Transverse colon (tissue), 4 donors: ENCODE data around the gene HIPK2. TPM values are rescaled to one million over a fixed set of nuclear protein-coding genes. Genes with fewer than 3 reads are reported as not detected.

Source experiments
- DNase-seq: peaks from one replicate; pipeline ENCODE4 v3.0.0-alpha.2; 2019
- H3K27ac ChIP-seq, 4 donors: fragments of 200-600 bp; sonication (generic); 2 replicates each; pipeline ENCODE4 v1.5.1; 2016 to 2018; ENCODE audit warnings: inconsistent platforms in 4 of 4
- H3K27me3 ChIP-seq: fragments of 200-600 bp; sonication (generic); 2 replicates; pipeline ENCODE4 v1.5.1; 2017; ENCODE audit warnings: inconsistent platforms
- H3K36me3 ChIP-seq, 4 donors: fragments of 200-600 bp; sonication (generic); 2 replicates each; pipeline ENCODE4 v1.5.1; 2017 to 2019; ENCODE audit warnings: inconsistent platforms in 4 of 4
- H3K4me1 ChIP-seq, 4 donors: fragments of 200-600 bp; sonication (generic); 2 replicates each; pipeline ENCODE4 v1.5.1; 2017 to 2020; ENCODE audit warnings: inconsistent platforms in 4 of 4
- H3K4me3 ChIP-seq, 4 donors: fragments of 200-600 bp; sonication (generic); 1 replicate in 1 of 4; 2 replicates in 3 of 4; pipeline versions ENCODE4 v1.5.1 to v1.6.1; 2017 to 2019; ENCODE audit warnings: inconsistent platforms in 4 of 4
- H3K9me3 ChIP-seq, 2 donors: fragments of 200-600 bp; sonication (generic); 2 replicates each; pipeline ENCODE4 v1.5.1; 2017 to 2019; ENCODE audit warnings: inconsistent platforms in 2 of 2
- CTCF ChIP-seq, 5 experiments: fragments of 200-600 bp in 3 of 5; fragments of 450-650 bp in 2 of 5; sonication (generic) in 3 of 5; IDR thresholded peaks; 1 replicate in 2 of 5; 2 replicates in 3 of 5; pipeline ENCODE4 v1.5.1; 2016 to 2017; ENCODE audit warnings: antibody characterized with exemption in 5 of 5, inconsistent platforms in 3 of 5, mild to moderate bottlenecking in 2 of 5, moderate library complexity in 1 of 5
- EP300 ChIP-seq: sonication (generic); formaldehyde crosslinking; IDR thresholded peaks from one replicate; pipeline ENCODE4 v1.6.1; 2017; ENCODE audit warnings: antibody characterized with exemption, low read depth
- POLR2A ChIP-seq: fragments of 450-650 bp; IDR thresholded peaks from one replicate; pipeline ENCODE4 v1.6.1; 2016; ENCODE audit warnings: antibody characterized with exemption, mild to moderate bottlenecking, moderate library complexity
- POLR2AphosphoS5 ChIP-seq, 3 donors: sonication (generic); formaldehyde crosslinking; IDR thresholded peaks; one replicate each; pipeline ENCODE4 v1.6.1; 2016; ENCODE audit warnings: antibody characterized with exemption in 3 of 3
- WGBS, 2 donors: methylation state at CpG; one replicate each; pipeline ENCODE4 v1.1.5; 2018; ENCODE audit warnings: low coverage in 1 of 2; 5-methylcytosine and 5-hydroxymethylcytosine counted together
- in situ Hi-C, 4 donors: fragments of 200-750 bp; cut with MboI; loops; one replicate each; pipeline versions ENCODE4 v1.15.0 to v1.15.1; 2017; ENCODE audit warnings: low sequenced_read_pairs in 3 of 4, low pct_ligation_motif_present in 1 of 4, low pct_unique_long_range_greater_than_20kb in 1 of 4
- intact Hi-C: fragments of 100-400 bp; cut with DNase I; formaldehyde crosslinking; loops from one replicate; pipeline ENCODE4 v1.15.1; 2023; ENCODE audit warnings: low total_unique reads
- total RNA-seq, 4 donors: library from RNA; depleted of rRNA; stranded (reverse); fragments of >200 nt; gene quantifications; one replicate each; pipeline ENCODE4 v1.1.0, GENCODE V29; 2016

The HIPK2 gene
- total RNA-seq, 4 donors from 2014 or later, result 27.3 to 40.3 (median 33.6) TPM

DNA sequence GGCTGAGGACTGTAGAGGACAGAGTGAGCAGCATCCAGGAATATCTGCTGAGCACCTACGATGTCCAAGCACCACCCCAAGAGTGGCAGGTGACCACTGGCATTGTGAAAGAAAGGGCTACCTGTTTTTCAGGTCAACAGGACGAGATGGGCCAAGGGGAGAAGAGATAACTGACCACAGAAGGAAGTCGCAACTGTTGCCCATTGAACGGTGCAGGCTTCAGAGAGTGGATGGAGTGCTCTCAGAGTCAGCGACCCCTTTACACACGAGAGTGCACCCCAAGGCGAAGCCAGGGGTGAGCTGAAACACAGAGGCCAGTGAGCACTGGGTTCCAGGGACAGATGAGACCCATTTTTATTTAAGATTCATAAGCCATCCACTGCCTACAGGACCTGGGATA, 42.3 kb downstream of the HIPK2 start:
- Histone ChIP-seq H3K4me1 (peaks cover 38 to 64% (median 50%) of the 10 kb centered on the region in 4 donors), H3K27ac (peak overlapping the region; percentile 0 to 6 (median 5)), H3K4me3 (no peak overlapping the region), H3K9me3 (no peaks in the 10 kb centered on the region), H3K27me3 (no peaks in the 10 kb centered on the region), H3K36me3 (no peaks in the 10 kb centered on the region)
- no peak for DNase-seq
- in situ Hi-C loops, result no loop called here
- intact Hi-C loops, result no loop called here
- 83 to 95% methylated on average over 1 to 7 of the region's 7 CpGs for WGBS, 2 donors
- TF ChIP-seq POLR2AphosphoS5 (IDR thresholded peaks at IDR 0.05), result no peak

- intact Hi-C loops, result no loop called here
- in situ Hi-C loops, result no loop called here
- no peaks in the 10 kb centered on the region for H3K9me3 ChIP-seq
- 83% methylated on average over 2 of the region's 2 CpGs; no CpG with 5 or more reads in 1 of the 2 donors for WGBS, 2 donors
- no peaks in the 10 kb centered on the region for H3K27me3 ChIP-seq
- peak overlapping the region in 2 of 4 donors; percentile 30 to 38 for H3K27ac ChIP-seq
- no peak overlapping the region for H3K4me3 ChIP-seq
- H3K4me1 ChIP-seq, result peaks cover 39 to 57% (median 45%) of the 10 kb centered on the region in 4 donors
- peak; percentile 89 for TF ChIP-seq EP300
- TF ChIP-seq CTCF (IDR thresholded peaks at IDR 0.05), result no peak
- peak in 2 of 3 donors; percentile 41 to 60 for TF ChIP-seq POLR2AphosphoS5 (IDR thresholded peaks at IDR 0.05)
- no peaks in the 10 kb centered on the region for H3K36me3 ChIP-seq
- DNase-seq, result peak; percentile 7
Measured at GRCh38 chr7:139734395-139734794, 43.4 kb downstream of the HIPK2 start.

DNA sequence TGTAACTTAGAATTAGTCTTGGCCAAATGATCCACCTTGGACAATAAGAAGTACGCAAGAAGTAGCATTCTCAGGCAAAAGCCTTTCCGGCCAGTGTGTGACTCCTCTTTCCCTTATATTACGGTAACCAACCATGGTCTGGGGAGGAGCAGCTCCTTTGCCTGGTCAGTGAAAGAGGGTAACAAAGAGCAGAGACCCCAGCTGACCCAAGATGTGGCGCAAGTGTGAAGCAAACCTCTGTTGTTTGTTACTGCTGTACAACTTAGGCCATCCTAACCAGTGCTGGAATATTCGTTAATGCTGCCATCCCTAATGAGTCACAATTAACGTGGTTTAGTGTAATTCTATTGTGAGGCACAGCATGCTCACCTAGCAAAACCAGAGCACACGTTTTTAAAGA, 44.0 kb downstream of the HIPK2 start:
- H3K36me3 ChIP-seq, result no peaks in the 10 kb centered on the region
- no peaks in the 10 kb centered on the region for H3K27me3 ChIP-seq
- intact Hi-C loops (no loop called here), in situ Hi-C loops (no loop called here)
- TF ChIP-seq POLR2A (no peak), CTCF (IDR thresholded peaks at IDR 0.05) (no peak), POLR2AphosphoS5 (IDR thresholded peaks at IDR 0.05) (no peak), EP300 (no peak)
- no peak overlapping the region for H3K4me3 ChIP-seq
- H3K4me1 ChIP-seq, result peaks cover 37 to 50% (median 42%) of the 10 kb centered on the region in 4 donors
- WGBS, 2 donors, result 90 to 95% methylated on average over 7 of the region's 7 CpGs
- peak overlapping the region in 3 of 4 donors; percentile 30 to 67 (median 38) for H3K27ac ChIP-seq
- no peak for DNase-seq
- no peaks in the 10 kb centered on the region for H3K9me3 ChIP-seq

DNA sequence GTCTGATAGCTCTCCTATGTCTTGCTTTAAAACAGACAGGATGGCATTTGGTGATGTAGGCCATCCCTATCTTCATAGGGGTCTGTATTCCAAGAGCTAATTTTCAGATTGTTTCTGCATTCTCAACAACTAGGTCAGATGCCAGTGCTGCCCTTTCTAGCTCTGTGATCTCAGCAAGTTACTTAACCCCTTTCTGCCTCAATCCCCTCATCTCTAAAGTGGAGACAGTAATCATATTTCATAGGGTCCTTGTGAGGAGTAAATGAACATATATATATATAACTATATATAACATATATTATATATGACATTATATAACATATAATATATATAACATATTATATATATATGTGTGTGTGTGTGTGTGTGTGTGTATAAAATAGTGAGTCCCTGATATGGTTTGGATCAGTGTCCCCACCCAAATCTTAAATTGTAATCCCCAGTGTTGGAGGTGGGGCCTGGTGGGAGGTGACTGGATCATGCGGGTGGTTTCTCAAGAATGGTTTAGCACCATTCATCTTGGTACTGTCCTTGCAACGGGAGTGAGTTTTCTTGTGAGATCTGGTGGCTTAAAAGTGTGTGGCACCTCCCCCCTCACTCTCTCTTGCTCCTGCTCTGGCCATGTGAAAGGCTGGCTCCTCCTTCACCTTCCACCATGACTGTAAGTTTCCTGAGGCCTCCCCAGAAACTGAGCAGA, 45.2 kb downstream of the HIPK2 start:
- TF ChIP-seq EP300 (no peak), CTCF (IDR thresholded peaks at IDR 0.05) (no peak), POLR2A (no peak), POLR2AphosphoS5 (IDR thresholded peaks at IDR 0.05) (no peak)
- Histone ChIP-seq H3K27me3 (no peaks in the 10 kb centered on the region), H3K4me3 (no peak overlapping the region), H3K36me3 (no peaks in the 10 kb centered on the region), H3K9me3 (no peaks in the 10 kb centered on the region), H3K4me1 (peaks cover 25 to 39% (median 32%) of the 10 kb centered on the region in 4 donors), H3K27ac (peak overlapping the region; percentile 59 to 77 (median 69))
- WGBS, 2 donors, result 89 to 100% methylated on average over 2 of the region's 2 CpGs
- DNase-seq, result no peak
- intact Hi-C loops (no loop called here), in situ Hi-C loops (no loop called here)
